Esophagus muscularis mucosa (tissue), 4 donors: ENCODE results near the gene PITX1. TPM values are rescaled to one million over a fixed set of nuclear protein-coding genes. Genes with fewer than 3 reads are reported as not detected.

Experiments
- DNase-seq: peaks from one replicate; pipeline ENCODE4 v3.0.0-alpha.2; 2017; ENCODE audit errors: extremely low spot score
- H3K27ac ChIP-seq, 4 donors: fragments of 200-600 bp; sonication (generic); replicated peaks in 1 of 4; 1 replicate in 3 of 4; 2 replicates in 1 of 4; pipeline ENCODE4 v1.5.1; 2016 to 2019; ENCODE audit warnings: mild to moderate bottlenecking in 1 of 4
- H3K27me3 ChIP-seq, 4 donors: fragments of 200-600 bp; sonication (generic); one replicate each; pipeline versions ENCODE4 v1.5.1 to v1.6.0; 2016 to 2019
- H3K36me3 ChIP-seq, 4 donors: fragments of 200-600 bp; sonication (generic); one replicate each; pipeline ENCODE4 v1.5.1; 2016 to 2019
- H3K4me1 ChIP-seq, 4 donors: fragments of 200-600 bp; sonication (generic); one replicate each; pipeline ENCODE4 v1.5.1; 2016 to 2019
- H3K4me3 ChIP-seq, 4 donors: fragments of 200-600 bp; sonication (generic); 1 replicate in 2 of 4; 2 replicates in 2 of 4; pipeline ENCODE4 v1.5.1; 2016 to 2019; ENCODE audit warnings: mild to moderate bottlenecking in 4 of 4, moderate library complexity in 1 of 4
- H3K9me3 ChIP-seq, 4 donors: fragments of 200-600 bp; sonication (generic); 1 replicate in 3 of 4; 2 replicates in 1 of 4; pipeline ENCODE4 v1.5.1; 2016 to 2019
- EP300 ChIP-seq: sonication (generic); formaldehyde crosslinking; IDR thresholded peaks from one replicate; pipeline ENCODE4 v1.6.1; 2017; ENCODE audit warnings: antibody characterized with exemption
- POLR2A ChIP-seq: fragments of 450-650 bp; IDR thresholded peaks from one replicate; pipeline ENCODE4 v1.6.1; 2017; ENCODE audit warnings: antibody characterized with exemption, moderate library complexity, mild to moderate bottlenecking, low read depth
- POLR2AphosphoS5 ChIP-seq, 2 donors: sonication (generic); formaldehyde crosslinking; IDR thresholded peaks; one replicate each; pipeline ENCODE4 v1.6.1; 2017; ENCODE audit warnings: antibody characterized with exemption in 2 of 2
- WGBS: methylation state at CpG from one replicate; pipeline ENCODE4 v1.1.5; 2018; 5-methylcytosine and 5-hydroxymethylcytosine counted together
- intact Hi-C: fragments of 100-400 bp; cut with DNase I; formaldehyde crosslinking; loops from one replicate; pipeline ENCODE4 v1.15.1; 2023
- total RNA-seq, 4 donors: library from RNA; depleted of rRNA; stranded (reverse); fragments of >200 nt; gene quantifications; one replicate each; pipeline versions ENCODE4 v1.1.0 to v1.2.1, GENCODE V29; 2016
- TF ChIP-seq, protein P1 (sequence below), 3 experiments: fragments of 200-600 bp in 2 of 3; fragments of 450-650 bp in 1 of 3; sonication (generic) in 2 of 3; IDR thresholded peaks; one replicate each; pipeline ENCODE4 v1.5.1; 2017 to 2019; ENCODE audit warnings: antibody characterized with exemption in 3 of 3, mild to moderate bottlenecking in 2 of 3, moderate library complexity in 1 of 3

PITX1 gene
- total RNA-seq, 4 donors from 2014 or later = 3.7 to 8.7 (median 6.2) TPM

DNA sequence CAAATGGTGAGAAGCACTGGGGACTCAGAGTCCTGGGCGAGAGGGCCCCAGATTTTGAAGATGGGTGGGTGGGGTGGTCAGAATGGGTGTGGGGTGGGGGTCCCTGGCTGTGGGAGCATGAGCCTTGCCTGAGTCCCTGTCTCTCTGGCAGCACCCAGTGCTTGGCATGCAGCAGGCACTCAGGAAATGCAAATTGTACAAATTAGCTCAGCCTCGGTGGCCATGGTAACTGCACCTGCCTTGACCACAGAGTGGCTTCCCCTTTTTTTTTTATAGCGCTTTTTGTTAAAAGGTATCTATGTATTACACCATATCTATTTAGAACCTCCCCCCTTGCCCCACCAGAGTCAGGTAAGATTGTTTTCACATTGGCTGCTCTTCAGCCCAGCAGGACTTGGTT lies 19.2 kb upstream of the PITX1 start:
- DNase-seq = no peak
- Histone ChIP-seq H3K4me1 (peaks cover 0 to 4% (median 0%) of the 10 kb centered on the region in 4 donors), H3K36me3 (no peaks in the 10 kb centered on the region), H3K9me3 (no peaks in the 10 kb centered on the region), H3K27me3 (peaks cover 0 to 52% (median 3%) of the 10 kb centered on the region in 4 donors), H3K4me3 (no peak overlapping the region), H3K27ac (no peak overlapping the region)
- TF ChIP-seq POLR2A (no peak), POLR2AphosphoS5 (IDR thresholded peaks at IDR 0.05) (no peak), EP300 (no peak)
- TF ChIP-seq, protein P1, sequence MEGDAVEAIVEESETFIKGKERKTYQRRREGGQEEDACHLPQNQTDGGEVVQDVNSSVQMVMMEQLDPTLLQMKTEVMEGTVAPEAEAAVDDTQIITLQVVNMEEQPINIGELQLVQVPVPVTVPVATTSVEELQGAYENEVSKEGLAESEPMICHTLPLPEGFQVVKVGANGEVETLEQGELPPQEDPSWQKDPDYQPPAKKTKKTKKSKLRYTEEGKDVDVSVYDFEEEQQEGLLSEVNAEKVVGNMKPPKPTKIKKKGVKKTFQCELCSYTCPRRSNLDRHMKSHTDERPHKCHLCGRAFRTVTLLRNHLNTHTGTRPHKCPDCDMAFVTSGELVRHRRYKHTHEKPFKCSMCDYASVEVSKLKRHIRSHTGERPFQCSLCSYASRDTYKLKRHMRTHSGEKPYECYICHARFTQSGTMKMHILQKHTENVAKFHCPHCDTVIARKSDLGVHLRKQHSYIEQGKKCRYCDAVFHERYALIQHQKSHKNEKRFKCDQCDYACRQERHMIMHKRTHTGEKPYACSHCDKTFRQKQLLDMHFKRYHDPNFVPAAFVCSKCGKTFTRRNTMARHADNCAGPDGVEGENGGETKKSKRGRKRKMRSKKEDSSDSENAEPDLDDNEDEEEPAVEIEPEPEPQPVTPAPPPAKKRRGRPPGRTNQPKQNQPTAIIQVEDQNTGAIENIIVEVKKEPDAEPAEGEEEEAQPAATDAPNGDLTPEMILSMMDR (IDR thresholded peaks at IDR 0.05) = no peak
- 81% methylated on average over 3 of the region's 3 CpGs for WGBS
- intact Hi-C loops = no loop called here

DNA sequence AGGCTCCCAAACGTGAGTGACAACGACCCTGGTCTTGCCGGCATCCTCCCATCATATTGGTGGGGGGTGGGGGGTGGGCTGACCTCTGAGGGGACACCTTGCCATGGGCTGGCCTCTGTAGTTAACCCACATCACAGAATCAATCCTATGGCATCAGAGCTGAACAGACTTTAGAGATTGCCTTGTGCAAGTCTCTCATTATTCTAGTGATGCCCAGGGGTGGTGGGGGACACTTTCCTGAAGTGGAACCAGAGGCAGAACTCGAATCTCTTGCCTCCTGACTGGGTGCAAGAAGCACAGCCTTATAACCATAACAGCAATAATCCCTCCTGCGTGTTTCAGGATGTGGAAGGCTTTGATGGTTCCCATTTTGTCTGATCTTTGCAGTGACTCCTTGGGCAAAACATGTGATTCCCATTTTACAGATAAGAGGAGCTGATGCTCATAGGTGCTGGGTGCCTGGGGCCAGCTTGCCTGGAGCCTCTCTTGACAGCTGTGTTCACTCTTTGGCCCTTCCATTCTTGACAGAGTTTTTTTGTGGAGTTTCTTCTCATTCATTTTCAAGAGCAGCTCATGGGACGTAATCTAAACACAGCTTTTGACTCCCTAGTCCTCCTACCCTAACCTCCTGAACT lies 18.6 kb upstream of the PITX1 start:
- Histone ChIP-seq H3K36me3 (no peaks in the 10 kb centered on the region), H3K27me3 (peaks cover 0 to 59% (median 3%) of the 10 kb centered on the region in 4 donors), H3K9me3 (no peaks in the 10 kb centered on the region), H3K4me1 (peaks cover 0 to 4% (median 0%) of the 10 kb centered on the region in 4 donors), H3K4me3 (no peak overlapping the region), H3K27ac (no peak overlapping the region)
- no peak for DNase-seq
- 69% methylated on average over 5 of the region's 6 CpGs for WGBS
- TF ChIP-seq POLR2A (no peak), EP300 (no peak), POLR2AphosphoS5 (IDR thresholded peaks at IDR 0.05) (no peak)
- TF ChIP-seq, protein P1 (IDR thresholded peaks at IDR 0.05) = no peak
- intact Hi-C loops = no loop called here

DNA sequence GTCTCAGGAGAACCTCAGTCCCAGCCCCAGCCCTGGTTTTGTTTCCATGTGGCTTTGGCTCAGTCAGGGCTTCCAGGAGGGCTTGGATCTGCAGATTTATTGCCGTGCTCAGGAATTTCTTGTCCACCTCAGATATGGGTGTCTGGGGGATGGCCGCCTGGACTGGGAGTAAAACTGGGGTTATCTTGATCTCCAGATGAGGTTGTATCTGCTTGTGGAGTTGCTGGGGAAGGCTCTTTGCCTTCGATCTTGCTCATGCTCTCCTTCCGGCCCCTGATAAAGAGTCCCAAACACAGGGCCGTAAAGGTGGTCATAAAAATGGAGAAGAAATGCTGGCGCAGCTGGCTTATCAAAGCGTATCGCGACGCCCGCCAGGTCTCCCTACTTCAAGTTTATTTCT lies 17.8 kb upstream of the PITX1 start:
- Histone ChIP-seq H3K4me1 (peaks cover 0 to 4% (median 0%) of the 10 kb centered on the region in 4 donors), H3K36me3 (no peaks in the 10 kb centered on the region), H3K9me3 (no peaks in the 10 kb centered on the region), H3K4me3 (no peak overlapping the region), H3K27me3 (peaks cover 0 to 66% (median 3%) of the 10 kb centered on the region in 4 donors), H3K27ac (no peak overlapping the region)
- intact Hi-C loops = no loop called here
- DNase-seq = no peak
- 79% methylated on average over 11 of the region's 11 CpGs for WGBS
- TF ChIP-seq POLR2AphosphoS5 (IDR thresholded peaks at IDR 0.05) = no peak

DNA sequence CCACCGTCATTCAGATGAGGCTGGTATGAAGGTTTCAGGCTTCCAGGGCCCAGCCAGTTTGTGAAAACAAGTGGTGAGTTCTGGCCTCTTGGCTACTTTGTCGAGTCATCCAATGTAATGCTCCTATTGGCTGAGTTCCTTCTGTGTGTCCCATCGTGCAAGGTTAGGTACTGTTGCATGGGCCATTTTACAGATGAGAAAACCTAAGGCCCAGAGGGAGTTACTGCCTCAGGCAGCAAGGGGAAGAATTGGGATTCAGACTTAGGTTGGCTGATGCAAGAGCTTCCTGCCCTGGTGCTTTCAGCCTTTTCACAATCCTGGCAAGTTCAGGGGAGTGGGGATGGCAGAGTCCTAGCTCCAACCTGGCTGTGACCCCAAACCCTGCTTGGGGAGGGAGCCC lies 17.4 kb upstream of the PITX1 start:
- TF ChIP-seq, protein P1 (IDR thresholded peaks at IDR 0.05) = no peak
- TF ChIP-seq POLR2A = no peak
- TF ChIP-seq POLR2AphosphoS5 (IDR thresholded peaks at IDR 0.05) = no peak
- TF ChIP-seq EP300 = no peak
- H3K4me3 ChIP-seq = no peak overlapping the region
- no peak overlapping the region for H3K27ac ChIP-seq
- H3K27me3 ChIP-seq = peaks cover 0 to 71% (median 3%) of the 10 kb centered on the region in 4 donors
- H3K9me3 ChIP-seq = no peaks in the 10 kb centered on the region
- DNase-seq = no peak
- intact Hi-C loops = no loop called here
- H3K36me3 ChIP-seq = no peaks in the 10 kb centered on the region
- H3K4me1 ChIP-seq = peaks cover 0 to 4% (median 0%) of the 10 kb centered on the region in 4 donors
- WGBS = 64% methylated on average over 3 of the region's 3 CpGs

DNA sequence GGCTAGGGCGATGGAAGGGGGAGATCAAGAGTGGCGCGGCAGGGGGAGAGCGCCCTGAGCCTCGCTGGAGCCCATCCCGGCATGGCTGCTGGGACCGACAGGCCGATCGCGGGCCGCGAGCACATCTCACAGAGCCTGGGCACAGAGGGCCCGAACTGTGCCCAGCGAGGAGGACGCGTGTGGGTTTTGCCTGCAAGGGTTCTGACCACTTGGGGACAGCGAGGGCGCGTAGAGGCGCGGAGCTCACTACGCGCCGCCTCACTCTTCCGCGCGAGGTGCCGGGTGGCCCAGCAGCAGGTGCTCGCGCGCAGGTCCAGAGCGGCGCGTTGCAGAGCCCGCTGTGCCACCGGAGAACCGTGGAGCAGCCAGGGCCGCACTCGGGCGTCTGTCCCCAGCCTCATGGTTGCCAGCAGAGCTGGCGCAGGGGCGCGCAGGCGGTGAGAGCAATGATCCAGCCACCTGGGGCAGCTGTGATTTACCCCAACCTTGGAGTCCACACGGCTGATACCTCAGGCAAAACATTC lies 16.3 kb upstream of the PITX1 start:
- no peak overlapping the region for H3K4me3 ChIP-seq
- no peak for DNase-seq
- TF ChIP-seq POLR2A (no peak), EP300 (no peak), POLR2AphosphoS5 (IDR thresholded peaks at IDR 0.05) (no peak)
- intact Hi-C loops = no loop called here
- no peaks in the 10 kb centered on the region for H3K36me3 ChIP-seq
- no peaks in the 10 kb centered on the region for H3K4me1 ChIP-seq
- H3K27ac ChIP-seq = no peak overlapping the region
- H3K27me3 ChIP-seq = peaks cover 0 to 82% (median 3%) of the 10 kb centered on the region in 4 donors
- WGBS = 31% methylated on average over 28 of the region's 45 CpGs
- H3K9me3 ChIP-seq = no peaks in the 10 kb centered on the region
